CD14-positive monocyte (primary cell): ENCODE measurements around the gene THRB. TPM values are rescaled to one million over a fixed set of nuclear protein-coding genes. Genes with fewer than 3 reads are reported as not detected.

Experiments used
- DNase-seq, 3 donors: peaks; one replicate each; pipeline ENCODE4 v3.0.0-alpha.2; 2011 to 2022
- H2AFZ ChIP-seq: 2 replicates; pipeline ENCODE4 v1.6.0; 2012; ENCODE audit warnings: mild to moderate bottlenecking, low read depth, low read length, inconsistent platforms; ENCODE audit not compliant: insufficient read depth, poor library complexity, severe bottlenecking
- H3K27ac ChIP-seq, 2 donors: 1 replicate in 1 of 2; 2 replicates in 1 of 2; pipeline ENCODE4 v1.5.1; 2012 to 2013; ENCODE audit warnings: low read length in 2 of 2, control low read depth in 1 of 2, inconsistent platforms in 1 of 2, low read depth in 1 of 2, mild to moderate bottlenecking in 1 of 2
- H3K27me3 ChIP-seq, 2 donors: one replicate each; pipeline versions ENCODE4 v1.6.0 to v1.6.1; 2011 to 2013; ENCODE audit warnings: low read length in 2 of 2; ENCODE audit not compliant: control insufficient read depth in 2 of 2, insufficient read depth in 2 of 2
- H3K36me3 ChIP-seq, 2 donors: replicated peaks in 1 of 2; 1 replicate in 1 of 2; 2 replicates in 1 of 2; pipeline versions ENCODE4 v1.5.1 to v1.6.1; 2012 to 2013; ENCODE audit warnings: low read length in 2 of 2, control low read depth in 1 of 2, inconsistent platforms in 1 of 2, mild to moderate bottlenecking in 1 of 2; ENCODE audit not compliant: insufficient read depth in 2 of 2, control insufficient read depth in 1 of 2
- H3K4me1 ChIP-seq, 2 donors: 1 replicate in 1 of 2; 2 replicates in 1 of 2; pipeline versions ENCODE4 v1.5.1 to v1.6.1; 2012 to 2013; ENCODE audit warnings: low read length in 2 of 2, control low read depth in 1 of 2, inconsistent platforms in 1 of 2, mild to moderate bottlenecking in 1 of 2, moderate library complexity in 1 of 2; ENCODE audit not compliant: insufficient read depth in 2 of 2, control insufficient read depth in 1 of 2
- H3K4me2 ChIP-seq: replicated peaks from 2 replicates; pipeline ENCODE3; 2012; ENCODE audit warnings: low read length, moderate library complexity, mild to moderate bottlenecking; ENCODE audit not compliant: poor library complexity, severe bottlenecking; ENCODE audit errors: extremely low read depth
- H3K4me3 ChIP-seq, 3 experiments: fragments of 200-600 bp in 1 of 3; sonication (generic) in 1 of 3; replicated peaks in 1 of 3; 1 replicate in 2 of 3; 2 replicates in 1 of 3; pipeline ENCODE4 v1.5.1; 2011 to 2013; ENCODE audit warnings: low read length in 3 of 3, mild to moderate bottlenecking in 3 of 3, control low read depth in 2 of 3, low read depth in 2 of 3, inconsistent platforms in 1 of 3, moderate library complexity in 1 of 3
- H3K79me2 ChIP-seq: 2 replicates; pipeline ENCODE4 v1.6.0; 2012; ENCODE audit warnings: mild to moderate bottlenecking, control low read depth, inconsistent platforms, low read length, moderate library complexity; ENCODE audit not compliant: insufficient read depth
- H3K9ac ChIP-seq: 2 replicates; pipeline ENCODE4 v1.6.0; 2017; ENCODE audit warnings: low read length, mild to moderate bottlenecking; ENCODE audit not compliant: insufficient read depth, poor library complexity, severe bottlenecking
- H3K9me3 ChIP-seq, 2 donors: replicated peaks in 1 of 2; 1 replicate in 1 of 2; 2 replicates in 1 of 2; pipeline versions ENCODE4 v1.5.1 to v1.6.1; 2012 to 2013; ENCODE audit warnings: low read length in 2 of 2, control low read depth in 1 of 2; ENCODE audit not compliant: control insufficient read depth in 1 of 2, insufficient read depth in 1 of 2
- H4K20me1 ChIP-seq: 2 replicates; pipeline ENCODE4 v1.6.0; 2012; ENCODE audit warnings: mild to moderate bottlenecking, low read length, control low read depth, moderate library complexity; ENCODE audit not compliant: insufficient read depth
- H3K27ac Mint-ChIP-seq, 7 donors: one replicate each; pipeline ENCODE4 v1.8.0; 2020; ENCODE audit warnings: mild to moderate bottlenecking in 7 of 7, mixed read lengths in 7 of 7, moderate library complexity in 6 of 7, inconsistent platforms in 2 of 7
- H3K27me3 Mint-ChIP-seq, 3 donors: one replicate each; pipeline ENCODE4 v1.8.0; 2021 to 2022; ENCODE audit warnings: low read depth in 3 of 3, mild to moderate bottlenecking in 3 of 3, mixed read lengths in 3 of 3, moderate library complexity in 3 of 3, inconsistent platforms in 1 of 3
- H3K36me3 Mint-ChIP-seq, 2 donors: one replicate each; pipeline ENCODE4 v1.8.0; 2020; ENCODE audit warnings: mixed read lengths in 2 of 2, inconsistent platforms in 1 of 2, mild to moderate bottlenecking in 1 of 2
- H3K4me1 Mint-ChIP-seq: one replicate; pipeline ENCODE4 v1.8.0; 2020; ENCODE audit warnings: mild to moderate bottlenecking, mixed read lengths
- H3K4me3 Mint-ChIP-seq, 2 donors: one replicate each; pipeline ENCODE4 v1.8.0; 2020; ENCODE audit warnings: mild to moderate bottlenecking in 2 of 2, mixed read lengths in 2 of 2, moderate library complexity in 1 of 2
- H3K9me3 Mint-ChIP-seq, 7 donors: one replicate each; pipeline ENCODE4 v1.8.0; 2020 to 2022; ENCODE audit warnings: mixed read lengths in 7 of 7, mild to moderate bottlenecking in 6 of 7, moderate library complexity in 6 of 7, inconsistent platforms in 2 of 7
- CTCF ChIP-seq: fragments of 200-600 bp; IDR thresholded peaks from one replicate; pipeline ENCODE4 v1.8.0; 2022; ENCODE audit warnings: antibody characterized with exemption, mild to moderate bottlenecking
- WGBS: methylation state at CpG from one replicate; pipeline ENCODE4 v1.1.5; 2013; ENCODE audit warnings: missing lambda C conversion rate; ENCODE audit not compliant: insufficient coverage; 5-methylcytosine and 5-hydroxymethylcytosine counted together
- intact Hi-C, 2 donors: fragments of 100-400 bp; cut with micrococcal nuclease; formaldehyde crosslinking; loops; one replicate each; pipeline versions ENCODE4 v1.15.0 to v1.15.1; 2023
- polyA plus RNA-seq, 3 donors: library from polyadenylated mRNA; depleted of rRNA in 1 of 3; unstranded in 2 of 3; stranded (reverse) in 1 of 3; fragments of 300-500 nt in 2 of 3; fragments of >200 nt in 1 of 3; fragmentation: Illumina TruSeq in 2 of 3; gene quantifications; 1 replicate in 2 of 3; 2 replicates in 1 of 3; pipeline ENCODE4 v1.2.3, GENCODE V29; 2012 to 2021

Gene THRB
- polyA plus RNA-seq, 3 donors, result 0.05 TPM; not detected in 2

GRCh38 chr3:24487325-24488262 is 7.1 kb downstream of the THRB start:
- Histone ChIP-seq H3K27ac (no peak overlapping the region), H3K4me3 (no peak overlapping the region), H3K9ac (no peak overlapping the region), H3K79me2 (no peaks in the 10 kb centered on the region), H2AFZ (no peak overlapping the region), H3K36me3 (no peaks in the 10 kb centered on the region), H3K27me3 (peaks cover 15 to 22% of the 10 kb centered on the region in 2 donors), H3K4me2 (no peak overlapping the region), H4K20me1 (no peaks in the 10 kb centered on the region), H3K9me3 (no peaks in the 10 kb centered on the region), H3K4me1 (peaks cover 0 to 3% of the 10 kb centered on the region in 2 donors)
- Mint-ChIP-seq H3K9me3 (peaks cover 0 to 2% (median 0%) of the 10 kb centered on the region in 7 donors), H3K4me3 (no peak overlapping the region), H3K36me3 (no peaks in the 10 kb centered on the region), H3K4me1 (peaks cover 18% of the 10 kb centered on the region), H3K27ac (no peak overlapping the region), H3K27me3 (peaks cover 10 to 22% (median 17%) of the 10 kb centered on the region in 3 donors)
- DNase-seq, result no peak
- no peak for TF ChIP-seq CTCF
- intact Hi-C loops, result no loop called here

DNA sequence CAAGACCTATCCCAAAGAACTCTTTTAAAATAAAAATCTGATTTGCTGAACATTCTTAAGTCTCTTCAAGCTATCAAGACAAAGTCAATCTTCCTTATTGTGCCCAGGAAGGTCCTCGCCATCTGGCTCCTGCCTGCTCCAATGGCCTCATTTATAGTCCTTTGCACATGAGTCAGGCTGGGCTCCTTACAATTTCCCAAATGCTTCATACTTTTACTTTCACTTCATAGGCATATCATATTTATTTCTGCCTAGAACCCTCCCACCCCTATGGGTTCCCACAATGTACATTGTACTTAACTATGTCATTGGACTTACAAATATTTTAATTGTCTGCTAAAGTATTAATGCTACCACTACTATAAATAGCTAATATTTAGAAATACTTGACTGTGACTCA is 9.1 kb downstream of the THRB start:
- Histone ChIP-seq H2AFZ (no peak overlapping the region), H3K36me3 (no peaks in the 10 kb centered on the region), H4K20me1 (no peaks in the 10 kb centered on the region), H3K4me3 (no peak overlapping the region), H3K9me3 (no peaks in the 10 kb centered on the region), H3K27me3 (peaks cover 0 to 7% of the 10 kb centered on the region in 2 donors), H3K4me2 (no peak overlapping the region), H3K4me1 (peaks cover 3 to 5% of the 10 kb centered on the region in 2 donors), H3K79me2 (no peaks in the 10 kb centered on the region), H3K9ac (no peak overlapping the region), H3K27ac (no peak overlapping the region)
- peaks cover 0 to 7% (median 3%) of the 10 kb centered on the region in 3 donors for H3K27me3 Mint-ChIP-seq
- TF ChIP-seq CTCF, result no peak
- no peak for DNase-seq
- 75% methylated on average over 1 of the region's 1 CpG for WGBS
- no peak overlapping the region for H3K27ac Mint-ChIP-seq
- peaks cover 20% of the 10 kb centered on the region for H3K4me1 Mint-ChIP-seq
- intact Hi-C loops, result no loop called here
- H3K9me3 Mint-ChIP-seq, result no peaks in the 10 kb centered on the region
- H3K36me3 Mint-ChIP-seq, result no peaks in the 10 kb centered on the region
- no peak overlapping the region for H3K4me3 Mint-ChIP-seq
